ENCODE results near the gene SLC13A3.

SLC13A3 gene, protein sequence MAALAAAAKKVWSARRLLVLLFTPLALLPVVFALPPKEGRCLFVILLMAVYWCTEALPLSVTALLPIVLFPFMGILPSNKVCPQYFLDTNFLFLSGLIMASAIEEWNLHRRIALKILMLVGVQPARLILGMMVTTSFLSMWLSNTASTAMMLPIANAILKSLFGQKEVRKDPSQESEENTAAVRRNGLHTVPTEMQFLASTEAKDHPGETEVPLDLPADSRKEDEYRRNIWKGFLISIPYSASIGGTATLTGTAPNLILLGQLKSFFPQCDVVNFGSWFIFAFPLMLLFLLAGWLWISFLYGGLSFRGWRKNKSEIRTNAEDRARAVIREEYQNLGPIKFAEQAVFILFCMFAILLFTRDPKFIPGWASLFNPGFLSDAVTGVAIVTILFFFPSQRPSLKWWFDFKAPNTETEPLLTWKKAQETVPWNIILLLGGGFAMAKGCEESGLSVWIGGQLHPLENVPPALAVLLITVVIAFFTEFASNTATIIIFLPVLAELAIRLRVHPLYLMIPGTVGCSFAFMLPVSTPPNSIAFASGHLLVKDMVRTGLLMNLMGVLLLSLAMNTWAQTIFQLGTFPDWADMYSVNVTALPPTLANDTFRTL

DNA sequence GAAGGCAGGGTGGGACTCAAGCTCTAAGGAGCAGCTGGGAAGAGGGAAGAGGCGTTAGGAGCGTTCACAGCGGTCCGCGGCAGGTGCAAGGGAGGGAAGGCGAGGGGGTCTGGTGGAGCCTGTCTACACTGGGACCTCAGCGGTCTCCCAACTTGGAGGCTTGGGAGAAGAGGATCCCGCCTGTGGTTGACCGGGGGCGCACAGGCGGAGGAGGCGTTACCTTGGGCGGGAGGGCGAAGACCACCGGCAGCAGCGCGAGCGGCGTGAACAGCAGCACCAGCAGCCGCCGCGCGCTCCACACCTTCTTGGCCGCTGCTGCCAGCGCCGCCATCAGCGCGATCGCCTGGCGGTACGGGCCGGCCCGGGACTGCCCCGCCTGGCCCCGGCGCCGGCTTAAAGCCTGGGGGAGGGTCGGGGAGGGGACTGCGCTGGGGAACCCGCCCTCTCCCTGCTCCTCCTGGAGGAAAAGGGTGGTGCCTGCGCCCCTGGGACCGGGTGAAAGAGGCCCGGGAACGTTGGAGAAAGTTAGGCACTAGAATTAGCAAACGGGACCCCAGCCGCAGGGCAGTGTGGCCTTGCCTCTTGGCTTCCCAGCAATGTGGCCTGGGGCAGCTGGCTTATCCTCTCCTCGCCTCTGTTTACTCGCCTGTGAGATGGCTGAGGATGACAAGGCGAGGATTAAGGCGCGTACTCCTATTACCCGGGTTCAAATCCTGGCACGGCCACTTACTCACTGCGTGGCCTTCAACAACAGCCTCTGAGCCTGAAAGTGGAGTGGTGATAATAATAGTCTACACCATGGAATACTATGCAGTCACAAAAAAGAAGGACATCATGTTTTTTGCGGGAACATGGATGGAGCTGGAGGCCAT is at the start of gene SLC13A3:
TSS of gene SLC13A3 (minus strand) at position 369 of the 872 bp plus-strand sequence. CDS start at position 331, 38 bp downstream.
- DNase-seq, result no peak

DNA sequence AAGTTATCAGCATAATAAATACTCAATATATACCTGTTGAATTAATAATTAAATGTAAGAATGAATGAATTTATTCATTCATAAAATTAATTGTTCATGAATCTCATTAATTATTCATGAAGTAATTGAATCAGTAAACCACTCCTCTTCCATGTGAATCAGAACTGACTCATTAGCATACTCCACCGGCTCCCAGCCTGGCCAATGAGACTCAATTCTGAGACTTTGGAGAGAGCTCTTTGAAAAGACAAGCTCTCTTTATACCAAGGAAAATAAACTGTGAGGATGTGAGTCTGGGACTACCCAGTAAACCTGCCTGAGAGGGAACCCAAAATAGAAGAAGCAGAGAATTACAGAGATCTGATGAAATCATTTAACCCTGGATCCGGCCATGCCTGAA is 49.8 kb upstream of the SLC13A3 start:
- DNase-seq, result no peak

DNA sequence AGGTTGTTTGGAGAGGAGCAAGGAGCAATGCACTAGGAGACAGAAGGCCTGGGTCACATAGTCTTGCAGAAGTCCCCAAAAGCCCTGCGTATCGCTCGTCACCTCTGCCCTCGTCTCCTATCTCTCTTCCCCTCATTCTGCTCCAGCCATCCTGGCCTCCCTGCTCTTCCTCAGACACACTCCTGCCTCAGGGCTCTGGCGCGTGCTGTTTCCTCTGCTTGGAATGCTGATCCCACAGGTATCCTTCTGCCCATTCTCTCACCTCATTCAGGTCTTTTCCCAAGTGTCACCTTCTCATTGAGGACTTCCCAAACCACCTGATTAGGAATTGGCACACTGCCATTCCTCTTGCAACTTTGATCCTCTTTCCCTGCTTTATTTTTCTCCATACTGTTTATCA is 49.2 kb upstream of the SLC13A3 start:
- DNase-seq, result no peak

DNA sequence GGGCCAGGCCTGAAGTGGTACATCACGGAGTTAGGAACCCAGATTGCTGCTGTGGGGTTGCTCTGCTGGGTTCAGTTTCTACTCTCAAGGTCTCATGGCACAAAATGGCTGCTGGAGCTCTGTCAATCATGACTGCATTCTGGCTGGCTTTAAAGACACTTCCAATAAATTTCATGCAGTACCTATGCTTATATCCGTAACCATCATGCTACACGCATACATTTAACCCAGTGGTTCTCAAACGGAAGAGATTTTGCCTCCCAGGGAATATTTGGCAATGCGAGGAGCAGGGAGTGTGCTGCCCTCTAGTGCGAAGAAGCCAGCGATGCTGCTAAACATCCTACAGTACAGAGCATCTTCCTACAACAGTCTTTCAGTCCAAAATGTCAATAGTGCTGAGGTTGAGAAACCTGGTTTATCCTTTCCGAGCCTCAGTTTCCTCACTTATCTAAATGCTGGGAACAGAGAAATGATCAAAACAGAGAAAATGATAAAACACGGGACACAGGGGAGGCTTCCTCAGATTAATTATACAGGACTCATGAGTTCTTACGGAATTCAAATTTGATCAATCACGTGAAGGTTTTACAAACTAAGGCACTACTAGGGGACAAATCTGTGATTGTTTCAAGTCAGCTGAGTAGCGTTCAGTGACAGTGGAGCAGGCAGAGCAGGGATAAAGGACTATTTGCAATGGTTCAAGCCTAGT is 48.5 kb upstream of the SLC13A3 start:
- DNase-seq, result no peak

DNA sequence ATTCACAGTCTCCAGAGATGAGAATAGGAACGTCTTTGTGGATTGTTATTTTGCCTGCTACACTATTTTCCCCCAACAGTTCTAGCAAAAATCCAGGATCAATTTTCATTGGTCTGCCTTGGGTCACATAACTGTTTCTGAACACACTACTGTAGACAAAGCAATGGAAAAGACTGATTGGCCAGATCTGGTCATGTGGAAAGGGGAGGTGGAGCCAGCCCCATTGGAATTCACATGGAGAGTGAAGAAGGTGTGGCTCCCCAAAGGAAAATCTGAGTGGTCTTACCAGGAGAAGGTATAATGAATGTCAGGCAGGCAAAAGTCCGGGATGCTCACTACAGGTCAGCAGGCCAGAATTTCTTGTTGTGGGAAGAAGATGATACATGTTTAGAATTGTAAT is 47.5 kb upstream of the SLC13A3 start:
- DNase-seq, result no peak

DNA sequence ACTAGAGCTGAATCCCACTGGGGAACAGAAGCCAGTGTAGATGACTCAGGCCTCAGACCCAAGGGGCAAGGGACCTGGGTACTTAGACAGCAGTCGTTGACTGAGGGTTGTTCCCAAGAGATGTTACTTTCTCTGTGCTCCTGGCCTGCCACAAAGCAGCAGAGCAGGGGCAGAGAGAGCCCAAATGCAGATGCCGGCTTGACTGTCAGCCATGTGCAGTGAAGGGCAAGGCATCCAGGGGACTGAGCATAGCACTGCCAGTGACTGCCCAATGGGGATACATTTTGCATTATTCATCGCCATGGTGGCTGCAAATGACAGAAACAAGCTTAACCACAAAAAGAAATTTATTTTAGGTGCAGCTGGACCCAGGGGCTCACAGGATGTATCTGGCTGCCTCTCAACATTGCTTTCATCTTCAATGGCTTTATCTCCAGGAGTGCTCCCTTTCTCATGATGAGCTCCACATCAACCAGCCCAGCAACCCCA is 45.6 kb upstream of the SLC13A3 start:
- no peak for DNase-seq

DNA sequence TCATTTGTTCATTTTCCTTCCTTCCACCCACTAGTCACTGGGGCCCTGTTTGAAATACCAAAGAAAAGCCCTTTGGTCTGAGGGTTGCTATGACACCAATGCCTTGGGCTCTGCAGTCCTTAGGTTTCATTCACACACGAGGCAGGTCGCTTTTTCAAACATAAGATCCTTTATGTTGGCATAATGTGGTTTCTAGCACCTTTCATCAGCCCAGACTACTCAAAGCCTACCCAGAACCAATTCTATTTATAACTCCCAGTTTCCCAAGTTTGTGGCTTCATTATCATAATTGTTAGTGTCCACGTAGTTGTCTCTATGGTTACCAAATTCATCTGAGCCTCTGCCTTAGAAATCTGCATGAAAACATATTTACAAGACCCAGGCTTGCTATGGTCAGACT is 44.6 kb upstream of the SLC13A3 start:
- DNase-seq, result no peak

DNA sequence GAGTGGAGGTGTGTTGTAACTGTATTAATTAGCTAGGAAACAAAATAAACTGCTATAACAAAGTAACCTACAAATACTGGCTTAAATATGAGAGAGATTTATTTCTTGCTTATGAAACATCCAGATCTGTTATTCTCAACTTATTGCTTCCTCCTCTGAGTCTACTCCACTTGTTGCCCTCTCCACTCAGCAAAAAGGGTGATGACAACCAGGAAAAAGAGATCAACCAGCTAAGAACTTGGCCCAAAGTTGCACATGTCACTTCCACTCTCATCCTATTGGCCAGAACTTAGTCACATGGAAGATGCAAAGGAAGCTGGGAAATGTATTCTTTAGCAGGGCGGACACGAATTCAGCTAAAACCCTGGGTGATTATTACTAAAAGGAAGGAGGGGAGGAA is 43.2 kb upstream of the SLC13A3 start:
- DNase-seq, result no peak

DNA sequence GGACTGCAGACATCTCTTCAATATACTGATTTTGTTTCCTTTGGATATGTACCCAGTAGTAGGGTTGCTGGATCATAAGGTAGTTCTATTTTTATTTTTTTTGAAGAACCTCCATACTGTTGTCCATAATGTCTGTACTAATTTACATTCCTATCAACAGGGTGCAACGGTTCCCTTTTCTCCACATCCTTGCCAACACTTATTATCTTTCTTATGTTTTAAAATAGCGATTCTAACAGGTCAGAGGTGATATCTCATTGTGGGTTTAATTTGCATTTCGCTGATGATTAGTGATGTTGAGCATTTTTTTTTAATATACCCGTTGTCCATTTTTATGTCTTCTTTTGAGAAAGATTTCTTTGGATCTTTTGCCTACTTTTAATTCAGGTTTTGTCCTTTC is 39.9 kb upstream of the SLC13A3 start:
- no peak for DNase-seq

DNA sequence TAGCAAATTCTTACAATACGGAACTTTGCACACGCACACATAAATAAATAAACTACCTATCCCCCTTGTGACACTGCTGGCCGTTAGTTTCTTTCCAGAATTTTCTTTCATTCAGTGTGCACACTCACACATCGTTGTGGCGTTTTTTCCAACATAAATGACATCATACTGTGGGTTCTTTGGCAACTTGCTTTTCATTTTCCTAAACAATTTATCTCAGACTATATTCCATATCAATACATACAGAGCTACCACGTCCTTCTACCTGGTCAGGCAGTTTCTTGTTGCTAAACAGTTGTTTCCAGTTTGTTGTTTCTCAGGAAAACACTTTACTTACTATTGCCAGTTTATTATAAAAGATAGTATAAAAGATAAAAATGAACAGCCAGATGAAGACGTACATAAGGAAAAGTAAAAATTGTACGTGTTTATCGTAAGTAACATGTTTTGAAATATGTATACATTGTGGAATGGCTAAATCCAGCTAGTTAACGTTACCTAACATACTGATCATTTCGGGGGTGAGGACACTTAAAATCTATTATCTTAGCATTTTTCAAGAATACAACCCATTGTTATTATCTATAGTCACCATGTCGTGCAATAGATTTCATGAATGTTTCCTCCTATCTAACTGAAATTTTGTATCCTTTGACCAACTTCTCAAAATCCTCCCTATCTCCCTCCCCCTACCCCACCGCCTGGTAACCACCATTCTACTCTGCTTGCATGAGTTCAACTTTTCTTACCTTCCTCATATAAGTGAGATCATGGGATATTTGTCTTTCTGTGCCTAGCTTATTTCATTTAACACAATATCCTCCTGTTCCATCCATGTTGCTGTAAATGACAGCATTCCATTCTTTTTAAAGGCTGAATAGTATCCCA is 39.2 kb upstream of the SLC13A3 start:
- DNase-seq, result no peak

DNA sequence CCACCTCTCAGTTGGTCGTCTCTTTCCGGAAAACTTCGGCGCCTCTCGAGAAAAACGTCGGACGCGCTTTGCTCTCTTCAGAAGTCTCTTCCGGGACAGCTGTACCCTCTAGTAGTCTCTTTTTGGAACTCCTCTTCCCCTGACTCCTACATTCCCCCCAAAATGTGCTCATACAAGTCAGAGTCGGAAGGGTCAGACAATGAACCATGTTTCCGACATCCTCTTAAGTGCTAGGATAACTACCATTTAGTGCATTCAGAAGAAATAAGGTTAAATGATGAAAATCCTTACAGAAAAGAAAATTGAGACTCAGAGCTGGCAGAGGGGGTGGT is 38.5 kb upstream of the SLC13A3 start:
- DNase-seq, result no peak

DNA sequence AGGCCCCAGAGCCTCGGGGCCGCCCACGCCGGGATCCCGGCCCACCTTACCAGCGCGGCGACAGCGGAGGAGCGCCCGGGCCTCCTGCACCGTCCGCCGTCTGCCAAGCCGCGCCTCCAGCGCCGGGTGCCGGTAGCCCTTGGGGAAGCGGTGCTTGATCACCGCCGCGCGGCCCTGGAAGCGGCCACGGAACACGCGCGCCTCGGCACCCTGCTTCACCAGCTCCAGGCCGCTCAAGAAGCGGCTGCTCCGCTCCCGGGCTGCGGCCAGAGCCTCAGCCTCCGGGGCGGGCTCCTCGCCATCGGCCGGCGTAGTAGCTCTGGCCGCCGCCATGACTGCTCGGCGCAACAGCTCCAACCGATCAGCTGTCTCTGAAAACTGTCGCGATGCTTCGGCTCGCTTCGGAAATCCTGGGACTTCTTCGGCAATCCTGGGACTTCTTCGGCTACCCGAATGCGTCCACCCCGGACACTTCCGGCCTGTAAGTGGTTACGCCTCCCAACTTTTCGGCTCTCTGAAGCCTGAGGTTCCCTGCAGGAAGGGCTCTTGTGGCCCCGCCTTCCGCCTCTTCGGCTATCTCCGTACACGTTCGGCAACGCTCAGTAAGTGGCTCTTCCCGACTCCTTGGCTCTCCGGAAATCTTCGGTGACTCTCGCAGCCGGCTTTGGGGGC is 38.0 kb upstream of the SLC13A3 start, which contains the start of gene TP53RK:
TSS of gene TP53RK (minus strand) at position 363 of the 672 bp plus-strand sequence. CDS start at position 333, 30 bp downstream.
- peak; percentile 94 for DNase-seq

DNA sequence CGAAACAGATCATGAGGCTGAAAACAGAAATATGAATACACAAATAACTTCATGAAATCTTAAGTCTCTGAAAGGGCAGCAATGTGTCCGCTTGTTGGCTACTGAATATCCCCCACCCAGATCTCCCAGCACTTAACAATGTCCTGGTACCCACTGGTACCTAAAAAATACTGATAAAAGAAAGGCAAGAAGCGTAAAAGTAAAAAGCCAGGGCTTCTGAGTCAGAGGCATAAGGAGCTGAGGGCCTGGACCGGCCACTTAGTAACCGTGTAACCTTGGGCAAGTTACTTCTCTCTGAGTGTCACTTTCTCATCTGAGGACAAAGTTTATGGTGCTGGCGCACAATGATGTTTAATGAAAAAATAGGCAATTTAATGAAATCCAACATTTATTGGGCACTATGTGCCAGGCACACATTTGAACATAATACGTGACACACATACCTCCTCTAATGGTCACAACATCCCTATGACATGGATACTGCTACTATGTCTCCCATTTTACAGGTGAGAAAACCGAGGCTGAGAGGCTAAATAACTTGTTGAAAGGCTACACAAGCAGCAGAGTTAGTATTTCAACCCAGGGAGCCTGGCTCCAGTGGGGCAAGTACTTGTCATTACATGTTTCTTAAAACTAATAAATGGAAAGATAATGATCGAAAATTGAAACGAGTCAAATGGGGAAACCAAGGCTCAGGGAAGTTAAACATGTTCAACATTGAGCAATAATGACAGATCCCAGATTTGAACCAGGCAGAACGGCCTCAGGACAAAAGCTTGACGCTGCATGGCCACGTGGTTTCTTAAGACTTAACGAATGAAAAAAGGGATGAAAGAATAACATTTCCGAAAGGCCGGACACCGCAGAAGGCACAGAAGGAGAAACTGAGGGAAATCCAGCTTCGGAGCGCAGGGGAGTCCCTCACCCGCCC is 37.2 kb upstream of the SLC13A3 start:
- DNase-seq, result no peak

DNA sequence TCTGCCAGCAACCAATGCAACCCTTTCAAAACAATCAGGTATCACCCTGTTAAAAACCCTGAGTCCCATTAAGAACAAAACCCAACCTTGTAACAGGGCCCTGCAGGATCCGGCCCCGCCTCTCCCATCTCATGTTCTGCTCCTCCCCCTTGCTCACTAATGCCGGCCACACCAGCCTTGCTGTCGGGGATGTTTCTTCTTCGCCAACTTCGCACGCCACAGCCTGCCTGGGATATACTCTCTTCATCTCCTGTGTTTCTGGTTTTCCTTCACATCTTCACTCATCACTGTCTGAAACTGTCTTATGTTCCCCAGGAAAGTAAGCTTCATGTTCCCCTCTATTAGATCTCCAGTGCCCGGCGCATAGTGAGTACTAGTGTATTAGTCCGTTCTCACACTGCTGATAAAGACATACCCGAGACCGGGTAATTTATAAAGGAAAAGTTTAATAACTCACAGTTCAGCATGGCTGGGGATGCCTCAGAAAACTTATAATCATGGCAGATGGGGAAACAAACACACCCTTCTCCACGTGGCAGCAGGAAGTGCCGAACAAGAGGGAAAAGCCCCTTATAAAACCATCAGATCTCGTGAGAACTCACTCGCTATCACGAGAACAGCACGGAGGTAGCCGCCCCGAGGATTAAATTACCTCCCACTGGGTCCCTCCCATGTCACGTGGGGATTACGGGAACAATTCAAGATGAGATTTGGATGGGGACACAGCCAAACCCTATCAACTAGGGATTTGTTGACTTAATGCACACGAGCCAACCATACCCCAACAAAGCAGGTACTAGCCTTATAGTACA is 32.9 kb upstream of the SLC13A3 start:
- DNase-seq, result no peak

DNA sequence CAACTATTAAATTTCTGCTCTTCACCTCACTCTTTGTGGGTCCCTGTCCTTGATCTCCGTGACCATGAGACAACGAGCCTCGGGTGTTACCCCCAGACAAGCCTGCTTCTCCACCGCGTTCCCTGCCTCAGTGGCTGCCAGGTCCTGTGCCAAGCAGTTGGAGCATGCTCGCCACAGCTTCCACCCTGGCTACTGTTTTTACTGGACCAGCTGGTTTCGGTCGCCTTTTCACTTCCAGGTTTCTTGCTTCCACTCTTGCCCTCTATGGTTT is 32.3 kb upstream of the SLC13A3 start:
- DNase-seq, result no peak

DNA sequence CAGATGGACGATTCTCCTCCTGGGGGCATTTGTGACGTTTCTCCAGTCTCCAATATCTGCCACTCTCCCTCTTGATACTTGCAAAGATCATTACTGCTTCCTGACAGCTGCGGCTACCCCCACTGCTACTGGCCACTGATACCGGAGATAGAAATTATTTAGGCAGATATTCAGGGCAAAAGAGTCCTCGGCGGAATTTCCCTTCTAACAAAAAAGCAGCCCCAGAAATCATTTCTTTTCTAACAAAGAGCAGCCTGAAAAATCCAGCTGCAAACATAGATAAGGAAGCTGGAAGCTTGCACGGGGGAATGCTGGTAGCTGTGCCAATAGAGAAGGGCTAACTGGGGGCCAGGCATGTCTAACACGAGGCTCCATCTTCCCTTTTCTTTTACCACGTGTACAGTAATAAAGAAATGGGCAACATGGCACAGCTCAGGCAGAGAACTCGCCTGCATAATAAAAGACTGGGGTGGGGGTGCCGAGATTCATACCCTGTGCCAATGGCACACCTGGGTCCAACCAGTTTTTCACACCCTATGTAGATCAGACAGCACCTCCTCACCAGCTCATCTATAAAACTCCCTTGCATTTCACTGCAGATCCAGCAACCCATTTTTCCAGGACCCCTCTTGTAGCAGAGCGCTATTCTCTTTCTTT is 31.9 kb upstream of the SLC13A3 start:
- no peak for DNase-seq

DNA sequence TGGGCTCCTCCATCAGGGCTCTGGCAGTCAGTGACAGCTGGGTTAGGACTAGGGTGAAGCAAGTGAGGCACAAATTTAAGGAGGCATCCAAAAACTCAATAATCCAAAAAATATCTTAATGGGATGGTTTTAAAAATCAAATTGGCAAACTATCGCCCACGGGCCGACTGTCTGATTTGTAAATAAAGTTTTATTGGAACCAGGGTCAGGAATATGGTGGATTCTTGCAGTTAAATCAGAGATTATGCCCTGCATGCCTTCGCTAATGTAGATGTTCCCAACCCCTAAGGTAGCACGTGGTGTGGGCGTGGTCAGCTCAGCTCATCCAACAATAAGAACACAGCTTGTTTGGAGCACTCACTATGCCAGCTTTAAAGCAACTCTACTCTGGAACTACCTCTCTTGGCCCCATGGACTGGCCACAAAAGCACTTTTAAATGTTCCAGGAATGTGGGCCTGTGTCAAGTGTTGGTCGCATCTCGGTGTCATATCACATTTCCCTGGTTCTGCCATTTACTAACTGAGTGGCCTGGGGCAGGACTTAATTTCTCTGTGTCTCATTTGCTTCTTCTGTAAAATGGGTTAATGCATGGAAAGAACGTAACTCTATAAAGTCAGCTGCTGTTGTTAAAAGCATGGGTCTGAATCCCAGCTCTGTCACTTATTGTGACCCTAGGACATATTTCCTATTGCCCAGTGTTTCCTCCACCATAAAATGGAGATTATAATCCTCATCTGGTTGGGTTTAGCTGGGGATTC is 31.0 kb upstream of the SLC13A3 start:
- DNase-seq, result no peak

Data from NCI-H1436 (cell line).